PFSK-1 (cell line): Measurements from ENCODE around the gene BCL6B.

ENCODE experiments used
- POLR2AphosphoS5 ChIP-seq: IDR thresholded peaks from 2 replicates; pipeline ENCODE4 v1.6.1; 2012; ENCODE audit warnings: low read depth, mild to moderate bottlenecking, control low read depth, low read length, moderate library complexity
- SIN3A ChIP-seq: IDR thresholded peaks from 2 replicates; pipeline ENCODE4 v1.6.1; 2012; ENCODE audit warnings: mild to moderate bottlenecking, low read length, moderate library complexity, borderline replicate concordance; ENCODE audit not compliant: insufficient read depth

DNA sequence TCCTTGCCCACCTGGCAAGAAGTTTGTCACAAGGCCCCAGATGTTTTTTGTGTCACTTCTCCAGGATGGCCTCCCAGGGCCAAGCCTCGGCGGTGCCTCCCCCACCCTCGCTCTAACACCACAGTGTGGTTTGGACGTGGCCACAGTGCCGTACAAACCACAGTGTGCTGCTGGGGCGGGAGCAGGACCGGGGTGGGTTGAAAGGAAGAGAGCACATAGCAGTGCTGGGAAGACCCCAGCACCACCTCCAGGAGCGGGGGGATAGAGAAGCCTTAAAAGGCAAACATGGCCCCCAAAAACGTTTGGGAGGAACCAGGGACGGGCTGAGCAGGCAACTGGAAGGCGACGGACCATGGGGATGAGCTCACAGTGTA is 5.0 kb upstream of the BCL6B start:
- no peak for TF ChIP-seq POLR2AphosphoS5
- no peak for TF ChIP-seq SIN3A
